GM18517 (cell line): ENCODE results near the gene WDR74.
"Not testable (repeated sequence)": the region's sequence is repeated elsewhere in the genome, so short reads cannot be mapped to it uniquely, and the experiment has no call there.

Source experiments
- ATAC-seq: cut with Tn5 transposase; IDR thresholded peaks from one replicate; pipeline ENCODE4 v1.9.1; 2021; ENCODE audit warnings: mild to moderate bottlenecking, moderate library complexity; ENCODE audit not compliant: unreplicated experiment

WDR74 gene

DNA sequence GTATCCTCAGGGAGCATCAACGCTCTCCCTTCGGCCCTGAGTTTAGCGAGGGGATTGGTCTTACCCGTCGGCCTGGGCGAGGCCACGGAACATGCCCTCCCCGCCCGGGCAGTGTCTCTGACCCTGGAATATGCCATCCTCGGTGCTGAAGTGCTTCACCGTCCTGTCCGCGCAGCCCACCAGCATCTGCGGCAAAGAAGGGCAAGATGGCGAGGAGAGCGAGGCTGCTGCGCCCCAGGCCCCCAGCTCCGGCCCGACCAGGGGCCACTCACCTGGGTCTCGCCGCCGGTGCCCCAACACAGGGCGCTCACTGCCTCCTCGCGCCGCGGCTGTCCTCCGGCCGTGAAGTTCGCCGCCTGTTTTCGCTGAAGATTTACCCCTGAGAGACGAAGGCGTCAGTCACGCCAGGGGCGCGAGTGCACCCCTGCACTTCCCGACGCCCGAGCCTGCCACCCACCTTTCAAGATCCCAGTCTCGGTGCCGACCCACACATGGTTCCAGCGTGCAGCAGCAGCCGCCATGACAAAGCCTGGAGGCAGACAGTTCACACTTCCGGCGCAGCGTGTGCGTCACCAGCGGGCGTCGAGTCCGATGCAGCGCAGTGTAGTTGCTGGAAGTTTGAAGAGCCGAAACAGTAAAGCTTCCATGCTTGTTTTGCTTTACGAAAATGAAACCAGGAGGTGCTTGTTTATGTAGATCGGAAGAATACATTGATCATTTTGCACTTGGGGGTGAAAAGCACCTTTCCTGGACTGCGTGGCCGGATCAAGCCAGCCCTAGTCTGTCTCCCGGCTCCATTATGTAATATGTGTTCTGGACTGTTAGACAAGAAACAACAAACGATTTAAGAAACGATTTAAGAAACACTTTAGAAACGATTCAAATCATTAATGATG lies at the start of gene WDR74:
TSS of gene WDR74 (minus strand) at position 541 of the 896 bp plus-strand sequence. CDS start at position 521, 20 bp downstream.
- peak; percentile 40 for ATAC-seq

DNA sequence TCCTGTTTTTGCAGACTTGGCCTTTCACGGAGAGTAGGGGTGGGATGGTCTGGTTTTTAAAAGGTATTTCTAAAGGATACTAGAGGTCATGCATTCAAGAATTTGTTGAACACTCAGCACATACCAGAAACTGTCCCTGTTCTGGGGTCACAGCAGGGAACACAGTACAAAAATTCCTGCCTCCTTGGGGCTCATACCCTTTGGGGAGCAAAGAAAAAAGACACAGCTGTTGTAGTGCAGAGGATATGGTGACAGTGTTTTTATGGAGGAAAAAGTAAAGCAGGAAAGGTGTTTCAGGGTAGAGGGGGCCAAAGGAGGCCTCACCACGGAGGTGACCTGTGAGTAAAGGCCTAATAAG lies 49.7 kb upstream of the WDR74 start:
- no peak for ATAC-seq

DNA sequence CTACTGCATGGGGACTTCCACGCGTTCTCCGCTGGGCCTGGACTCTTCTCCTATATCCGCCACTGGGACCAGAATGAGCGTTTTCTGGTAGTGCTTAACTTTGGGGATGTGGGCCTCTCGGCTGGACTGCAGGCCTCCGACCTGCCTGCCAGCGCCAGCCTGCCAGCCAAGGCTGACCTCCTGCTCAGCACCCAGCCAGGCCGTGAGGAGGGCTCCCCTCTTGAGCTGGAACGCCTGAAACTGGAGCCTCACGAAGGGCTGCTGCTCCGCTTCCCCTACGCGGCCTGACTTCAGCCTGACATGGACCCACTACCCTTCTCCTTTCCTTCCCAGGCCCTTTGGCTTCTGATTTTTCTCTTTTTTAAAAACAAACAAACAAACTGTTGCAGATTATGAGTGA lies 49.0 kb upstream of the WDR74 start:
- ATAC-seq = no peak

DNA sequence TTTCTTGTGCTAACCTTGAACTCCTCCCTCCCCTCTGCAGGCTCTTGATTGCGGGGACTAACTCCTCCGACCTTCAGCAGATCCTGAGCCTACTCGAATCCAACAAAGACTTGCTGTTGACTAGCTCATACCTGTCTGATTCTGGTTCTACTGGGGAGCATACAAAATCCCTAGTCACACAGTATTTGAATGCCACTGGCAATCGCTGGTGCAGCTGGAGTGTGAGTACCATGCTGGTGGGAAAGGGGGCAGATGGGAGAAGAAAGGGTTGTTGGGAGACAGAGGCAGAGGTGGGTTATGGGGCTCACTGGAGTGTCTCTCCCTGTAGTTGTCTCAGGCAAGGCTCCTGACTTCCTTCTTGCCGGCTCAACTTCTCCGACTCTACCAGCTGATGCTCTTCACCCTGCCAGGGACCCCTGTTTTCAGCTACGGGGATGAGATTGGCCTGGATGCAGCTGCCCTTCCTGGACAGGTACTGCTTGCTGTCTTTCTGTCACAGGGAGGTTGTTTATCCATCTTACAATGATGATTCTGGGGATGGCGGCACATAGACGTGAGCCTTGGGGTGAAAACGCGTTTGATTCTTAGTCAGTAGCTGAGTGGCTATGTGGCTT lies 45.9 kb upstream of the WDR74 start:
- ATAC-seq = no peak

DNA sequence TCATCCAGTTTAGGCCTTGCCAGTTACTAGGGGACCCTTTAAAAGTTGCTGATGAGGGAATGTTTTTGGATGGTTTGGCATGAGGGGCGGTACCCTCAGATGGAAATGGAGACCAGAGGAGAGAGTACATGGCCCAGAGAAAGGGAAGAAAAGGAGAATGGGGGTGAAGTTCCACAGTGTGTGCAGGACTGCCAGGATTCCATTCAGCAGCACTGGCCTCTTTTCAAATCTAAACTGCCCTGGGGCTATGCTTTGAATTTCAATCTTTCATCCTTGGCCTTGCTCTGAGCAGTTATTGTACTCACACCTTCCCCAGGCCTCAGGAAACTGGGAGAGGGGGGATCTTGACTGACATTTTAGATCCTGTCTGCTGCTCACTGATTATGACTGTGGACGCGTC lies 44.3 kb upstream of the WDR74 start:
- ATAC-seq = no peak

DNA sequence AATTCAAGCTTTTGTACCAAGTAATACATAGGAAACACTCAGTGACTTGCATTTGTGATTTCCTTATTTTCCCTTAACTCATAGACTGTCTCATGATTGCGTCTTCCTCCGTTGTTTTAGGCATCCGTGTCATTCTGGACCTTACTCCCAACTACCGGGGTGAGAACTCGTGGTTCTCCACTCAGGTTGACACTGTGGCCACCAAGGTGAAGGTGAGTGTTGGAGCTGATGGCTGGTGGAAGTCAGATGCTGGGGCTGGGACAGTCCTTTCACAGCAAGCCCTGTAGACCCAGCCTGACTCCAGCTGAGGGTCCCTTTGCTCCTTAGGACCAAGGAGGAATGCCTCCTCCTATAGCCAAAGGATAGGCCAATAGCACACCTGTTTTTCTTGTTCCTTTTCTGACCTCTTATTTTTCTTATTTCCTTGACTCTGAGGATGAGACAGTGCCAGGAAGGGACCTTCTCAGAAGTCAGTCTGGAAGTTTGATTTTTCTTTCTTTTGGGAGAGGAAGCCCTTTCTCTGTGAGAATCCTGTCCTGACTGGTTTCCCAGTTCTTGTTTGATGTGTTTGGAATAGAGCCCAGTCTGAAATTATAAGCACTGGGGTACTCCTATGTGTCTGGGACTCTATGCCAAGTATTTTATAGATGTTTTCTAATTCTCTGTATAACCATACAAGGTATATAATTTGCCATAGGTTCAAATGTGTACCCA lies 43.6 kb upstream of the WDR74 start:
- ATAC-seq = no peak

DNA sequence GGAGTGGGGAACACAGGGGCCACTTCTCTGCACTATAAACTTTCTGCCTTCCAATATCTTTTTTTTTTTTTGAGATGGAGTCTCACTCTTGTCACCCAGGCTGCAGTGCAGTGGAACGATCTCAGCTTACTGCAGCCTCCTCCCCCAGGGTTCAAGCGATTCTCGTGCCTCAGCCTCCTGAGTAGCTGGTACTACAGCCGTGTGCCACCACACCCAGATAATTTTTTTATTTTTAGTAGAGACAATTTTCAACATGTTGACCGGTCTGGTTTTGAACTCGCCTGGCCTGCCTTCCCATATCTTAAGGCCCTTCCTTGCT lies 43.0 kb upstream of the WDR74 start:
- no peak for ATAC-seq

DNA sequence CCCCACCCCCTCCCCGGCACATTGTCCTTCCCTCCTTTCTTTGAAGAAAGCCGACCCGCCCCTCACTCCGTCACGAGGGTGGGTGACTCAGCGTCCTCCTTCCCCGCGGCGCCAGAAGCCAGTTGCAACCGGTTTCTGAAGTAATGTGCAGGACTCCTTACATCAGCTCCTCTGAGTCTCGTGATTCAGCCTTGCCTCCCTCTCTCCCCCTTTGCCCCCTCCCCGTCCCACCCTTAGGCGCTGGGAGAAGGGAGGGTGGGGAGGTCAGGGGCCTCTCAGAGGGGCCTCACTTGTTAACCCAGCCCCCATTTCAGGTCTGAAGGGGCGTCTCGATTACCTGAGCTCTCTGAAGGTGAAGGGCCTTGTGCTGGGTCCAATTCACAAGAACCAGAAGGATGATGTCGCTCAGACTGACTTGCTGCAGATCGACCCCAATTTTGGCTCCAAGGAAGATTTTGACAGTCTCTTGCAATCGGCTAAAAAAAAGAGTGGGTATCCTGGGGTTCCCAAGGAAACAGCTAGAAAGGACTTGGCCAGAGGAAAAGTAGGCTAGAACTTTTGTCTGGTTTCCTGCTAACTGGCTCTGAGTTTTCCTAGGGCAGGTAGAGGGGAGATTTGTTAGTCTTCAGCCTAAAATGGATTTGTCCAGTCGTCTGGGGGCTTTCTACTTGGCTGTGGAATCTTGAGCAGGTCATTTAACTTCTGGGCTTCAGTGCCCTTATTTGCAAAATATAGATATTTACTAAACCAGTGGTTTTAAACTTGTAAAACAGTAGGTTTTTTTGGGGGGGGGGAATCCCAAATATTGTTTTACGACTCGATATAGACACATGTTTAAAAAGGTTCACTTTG lies 42.4 kb upstream of the WDR74 start:
- ATAC-seq = peak; percentile 32

DNA sequence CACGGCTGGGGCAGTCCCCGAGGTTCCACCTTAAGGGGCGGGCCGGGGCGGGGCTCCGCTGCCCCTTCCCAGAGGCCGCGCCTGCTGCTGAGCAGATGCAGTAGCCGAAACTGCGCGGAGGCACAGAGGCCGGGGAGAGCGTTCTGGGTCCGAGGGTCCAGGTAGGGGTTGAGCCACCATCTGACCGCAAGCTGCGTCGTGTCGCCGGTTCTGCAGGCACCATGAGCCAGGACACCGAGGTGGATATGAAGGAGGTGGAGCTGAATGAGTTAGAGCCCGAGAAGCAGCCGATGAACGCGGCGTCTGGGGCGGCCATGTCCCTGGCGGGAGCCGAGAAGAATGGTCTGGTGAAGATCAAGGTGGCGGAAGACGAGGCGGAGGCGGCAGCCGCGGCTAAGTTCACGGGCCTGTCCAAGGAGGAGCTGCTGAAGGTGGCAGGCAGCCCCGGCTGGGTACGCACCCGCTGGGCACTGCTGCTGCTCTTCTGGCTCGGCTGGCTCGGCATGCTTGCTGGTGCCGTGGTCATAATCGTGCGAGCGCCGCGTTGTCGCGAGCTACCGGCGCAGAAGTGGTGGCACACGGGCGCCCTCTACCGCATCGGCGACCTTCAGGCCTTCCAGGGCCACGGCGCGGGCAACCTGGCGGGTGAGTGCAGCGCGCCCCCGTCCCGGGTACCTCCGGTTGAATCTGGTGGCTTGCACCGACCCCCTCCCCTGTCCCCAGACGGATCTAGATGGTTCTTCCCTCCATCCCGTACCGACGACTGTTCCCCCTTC lies 41.6 kb upstream of the WDR74 start, which contains the start of gene SLC3A2:
TSS of gene SLC3A2 (plus strand) at position 94 of the 776 bp plus-strand sequence. CDS start at position 222, 128 bp downstream.
- peak; percentile 53 for ATAC-seq

DNA sequence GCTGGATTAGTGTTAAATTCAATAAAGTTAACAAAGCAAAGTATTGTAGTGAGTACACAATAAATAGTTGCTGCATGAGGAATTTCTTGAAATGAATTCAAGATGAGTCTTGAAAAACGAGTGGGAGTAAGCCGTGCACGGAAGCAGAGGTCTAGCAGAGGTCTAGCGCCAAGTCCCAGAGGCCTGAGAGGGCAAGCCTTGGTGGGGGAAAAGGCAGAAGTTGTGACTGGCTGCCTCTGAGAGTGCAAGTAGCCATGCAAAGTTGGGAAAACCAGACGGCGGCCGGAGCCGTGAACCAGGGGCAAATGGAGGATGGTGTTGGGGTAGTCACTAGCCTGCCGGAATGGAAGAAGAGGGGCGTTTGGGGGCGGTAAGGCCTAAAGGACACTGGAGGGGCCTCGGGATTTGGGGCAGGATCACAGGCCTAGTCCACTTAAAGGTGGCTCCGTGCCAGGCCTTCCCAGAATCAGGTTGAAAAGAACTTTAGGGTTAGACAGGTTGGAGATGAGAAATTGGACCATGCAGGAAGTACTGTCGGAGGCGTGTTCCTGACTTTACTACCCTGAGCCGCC lies 40.9 kb upstream of the WDR74 start:
- ATAC-seq = peak; percentile 17

DNA sequence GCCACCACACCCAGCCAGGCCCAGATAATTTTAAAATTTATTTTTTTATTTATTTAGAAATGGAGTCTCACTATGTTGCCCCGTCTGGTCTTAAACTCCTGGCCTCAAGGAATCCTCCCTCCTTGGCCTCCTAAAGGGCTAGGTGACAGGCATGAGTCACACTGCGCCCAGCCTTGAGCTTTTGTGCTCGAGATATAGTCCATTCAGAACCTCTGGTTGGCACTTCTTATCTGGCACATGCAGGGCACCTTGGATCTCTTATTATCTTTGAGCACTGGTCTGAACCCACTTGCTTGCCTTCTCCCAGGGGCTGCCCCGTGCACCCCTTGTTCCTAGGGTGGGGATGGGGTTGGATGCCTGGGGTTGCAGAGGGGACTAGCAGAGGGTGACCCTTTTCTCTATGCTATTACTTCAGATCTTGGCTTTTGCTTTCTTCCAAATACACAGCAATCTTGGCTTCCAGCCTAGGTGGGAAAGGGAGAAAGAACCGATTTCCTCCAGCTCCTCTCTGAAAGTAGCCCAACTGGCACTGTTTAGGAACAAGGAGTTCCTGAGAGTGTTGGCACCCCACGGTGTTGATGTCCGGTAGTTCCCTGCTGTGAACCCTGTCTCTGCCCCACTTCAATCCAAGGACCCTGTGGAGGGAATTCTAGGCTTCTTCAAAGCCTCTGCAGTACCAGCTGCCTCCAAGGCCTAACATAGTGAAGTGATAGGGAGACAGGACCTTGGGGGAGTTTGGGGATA lies 40.0 kb upstream of the WDR74 start:
- no peak for ATAC-seq

DNA sequence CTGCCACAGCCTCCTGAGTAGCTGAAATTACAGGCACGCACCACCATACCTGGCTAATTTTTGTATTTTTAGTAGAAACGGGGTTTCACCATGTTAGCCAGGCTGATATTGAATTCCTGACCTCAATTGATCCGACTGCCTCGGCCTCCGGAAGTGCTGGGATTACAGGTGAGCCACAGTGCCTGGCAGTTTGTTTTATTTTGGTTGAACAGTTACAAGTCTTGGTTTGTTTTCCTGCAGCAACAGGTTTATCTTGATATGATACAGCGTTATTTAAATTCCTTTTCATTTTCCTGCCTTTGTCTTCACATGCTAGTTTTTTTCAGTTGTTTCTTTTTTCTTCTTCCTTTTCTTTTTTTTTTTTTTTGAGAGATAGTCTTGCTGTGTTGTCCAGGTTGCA lies 37.3 kb upstream of the WDR74 start:
- no peak for ATAC-seq

DNA sequence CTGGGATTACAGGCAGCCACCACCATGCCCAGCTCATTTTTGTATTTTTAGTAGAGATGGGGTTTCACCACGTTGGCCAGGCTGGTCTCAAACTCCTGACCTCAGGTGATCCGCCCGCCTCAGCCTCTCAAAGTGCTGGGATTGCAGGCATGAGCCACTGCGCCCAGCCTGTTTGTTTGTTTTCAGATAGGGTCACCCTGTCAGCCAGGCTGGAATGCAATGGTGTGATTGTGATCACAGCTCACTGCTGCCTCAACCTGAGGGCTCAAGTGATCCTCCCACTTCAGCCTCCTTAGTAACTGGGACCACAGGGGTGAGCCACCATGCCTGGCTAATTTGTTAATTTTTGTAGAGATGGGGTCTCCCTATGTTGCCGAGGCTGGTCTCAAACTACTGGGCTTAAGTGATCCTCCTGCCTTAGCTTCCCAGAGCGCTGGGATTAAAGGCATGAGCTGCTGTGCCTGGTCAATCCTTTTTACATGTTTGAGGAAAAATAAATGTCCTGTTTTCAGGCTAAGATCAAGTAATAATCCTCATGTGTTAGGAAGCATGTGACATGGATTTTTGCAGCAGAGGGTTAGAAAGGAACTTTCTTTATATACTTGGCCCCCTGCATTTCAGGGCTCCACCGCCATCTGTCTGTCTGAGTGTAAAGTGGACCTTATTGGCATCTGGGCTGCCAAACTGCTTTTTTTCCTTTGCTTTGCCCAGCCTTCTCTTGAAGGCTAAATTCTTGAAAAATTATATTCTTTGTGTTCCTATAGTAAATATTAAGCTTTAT lies 36.5 kb upstream of the WDR74 start:
- ATAC-seq = no peak

DNA sequence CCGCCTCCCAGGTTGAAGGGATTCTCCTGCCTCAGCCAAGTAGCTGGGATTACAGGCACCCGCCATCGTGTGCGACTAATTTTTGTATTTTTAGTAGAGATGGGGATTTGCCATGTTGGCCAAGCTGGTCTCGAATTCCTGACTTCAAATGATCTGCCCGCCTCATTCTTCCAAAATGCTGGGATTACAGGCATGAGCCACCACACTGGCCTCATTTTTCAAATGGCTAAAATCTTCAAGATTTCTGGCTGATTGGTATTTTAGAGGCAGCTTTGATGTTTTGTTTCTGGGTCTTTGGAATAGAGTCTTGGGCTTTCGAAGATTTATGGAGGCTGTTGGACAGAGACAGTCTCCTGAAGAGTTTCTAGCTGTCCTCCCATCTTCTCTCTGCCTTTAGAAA lies 35.5 kb upstream of the WDR74 start:
- ATAC-seq = no peak

DNA sequence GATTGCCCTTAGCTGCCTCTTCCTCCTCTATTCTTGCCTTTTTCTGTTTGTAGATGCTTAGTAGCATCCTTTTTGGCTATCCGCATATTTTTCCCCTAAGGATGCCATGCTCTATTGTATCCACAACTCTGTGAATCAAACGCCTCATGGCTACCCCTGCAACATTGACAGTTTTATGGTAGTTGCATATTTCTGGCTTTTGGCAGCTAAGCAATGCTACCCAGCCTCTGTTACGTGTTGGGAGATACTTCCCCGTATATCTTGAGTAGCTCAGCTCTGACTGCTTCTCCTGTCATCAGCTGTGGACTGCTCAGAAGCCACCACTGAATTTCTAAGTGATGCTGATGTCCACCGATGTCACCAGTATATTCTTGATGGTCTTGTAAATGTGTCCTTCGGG lies 26.2 kb upstream of the WDR74 start:
- no peak for ATAC-seq

DNA sequence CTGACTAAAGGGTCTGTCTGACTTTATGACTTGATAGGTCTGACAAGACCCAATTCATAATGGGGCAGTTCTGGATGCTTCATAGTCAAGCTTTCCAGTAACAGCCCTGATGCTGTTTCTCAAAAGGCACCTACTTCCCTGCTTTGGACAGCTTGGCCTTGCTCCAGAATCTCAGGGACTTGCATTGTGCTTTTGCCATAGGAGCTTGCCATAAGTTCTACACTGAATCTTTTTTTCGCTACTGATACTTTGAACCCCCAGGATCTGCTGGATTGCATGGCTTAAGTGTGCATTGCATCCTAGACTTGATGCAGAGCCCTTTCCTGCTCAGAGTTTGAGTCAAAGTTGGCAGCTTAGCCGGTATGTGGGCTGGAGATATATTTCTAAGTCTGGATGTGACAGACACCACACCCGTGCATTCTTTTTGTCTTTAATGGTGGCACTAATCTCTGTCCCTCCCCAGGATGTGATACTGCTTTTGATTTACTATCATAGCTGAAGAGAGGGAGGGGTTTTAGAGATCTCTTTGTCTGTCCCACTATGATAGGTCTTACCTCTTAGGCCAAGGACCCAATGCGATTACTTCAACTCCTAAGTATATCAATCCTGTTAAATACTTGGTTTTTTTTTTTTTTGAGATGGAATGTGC lies 24.4 kb upstream of the WDR74 start:
- no peak for ATAC-seq

DNA sequence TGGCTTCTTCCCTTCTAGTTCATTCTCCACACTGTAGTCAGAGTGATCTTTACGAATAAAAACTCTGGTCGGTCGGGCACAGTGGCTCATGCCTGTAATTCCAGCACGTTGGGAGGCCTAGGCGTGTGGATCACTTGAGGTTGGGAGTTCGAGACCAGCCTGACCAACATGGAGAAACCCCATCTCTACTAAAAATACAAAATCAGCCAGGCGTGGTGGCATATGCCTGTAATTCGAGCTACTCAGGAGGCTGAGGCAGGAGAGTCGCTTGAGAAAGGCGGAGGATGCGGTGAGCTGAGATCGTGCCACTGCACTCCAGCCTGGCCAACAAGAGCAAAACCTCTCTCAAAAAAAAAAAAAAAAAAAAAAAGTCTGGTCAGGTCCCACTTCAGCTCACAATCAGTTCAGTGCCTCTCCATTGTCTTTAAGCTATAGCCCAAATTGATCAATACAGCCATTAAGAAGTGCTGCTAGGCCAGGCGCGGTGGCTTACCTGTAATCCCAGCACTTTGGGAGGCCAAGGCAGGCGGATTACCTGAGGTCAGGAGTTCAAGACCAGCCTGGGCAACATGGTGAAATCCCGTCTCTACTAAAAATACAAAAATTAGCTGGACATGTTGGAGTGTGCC lies 22.3 kb upstream of the WDR74 start:
- not testable (repeated sequence) for ATAC-seq
